ENCODE data around the gene CHD9NB.
A peak's percentile ranks its signal among the peaks of the same experiment; 100 is the strongest.

Gene CHD9NB

GRCh38 chr16:53091466-53092211 lies 38.9 kb upstream of the CHD9NB start:
- ATAC-seq: peak; percentile 77
- TF ChIP-seq GLIS3 (CRISPR knock-in tag; IDR thresholded peaks at IDR 0.05): no peak
- no peak for TF ChIP-seq OSR1 (CRISPR knock-in tag; IDR thresholded peaks at IDR 0.05)
- no peak for TF ChIP-seq TCF4 (CRISPR knock-in tag; IDR thresholded peaks at IDR 0.05; ENCODE audit: borderline replicate concordance)
- no peak for TF ChIP-seq ZNF70 (CRISPR knock-in tag; IDR thresholded peaks at IDR 0.05)
- TF ChIP-seq, protein P1, sequence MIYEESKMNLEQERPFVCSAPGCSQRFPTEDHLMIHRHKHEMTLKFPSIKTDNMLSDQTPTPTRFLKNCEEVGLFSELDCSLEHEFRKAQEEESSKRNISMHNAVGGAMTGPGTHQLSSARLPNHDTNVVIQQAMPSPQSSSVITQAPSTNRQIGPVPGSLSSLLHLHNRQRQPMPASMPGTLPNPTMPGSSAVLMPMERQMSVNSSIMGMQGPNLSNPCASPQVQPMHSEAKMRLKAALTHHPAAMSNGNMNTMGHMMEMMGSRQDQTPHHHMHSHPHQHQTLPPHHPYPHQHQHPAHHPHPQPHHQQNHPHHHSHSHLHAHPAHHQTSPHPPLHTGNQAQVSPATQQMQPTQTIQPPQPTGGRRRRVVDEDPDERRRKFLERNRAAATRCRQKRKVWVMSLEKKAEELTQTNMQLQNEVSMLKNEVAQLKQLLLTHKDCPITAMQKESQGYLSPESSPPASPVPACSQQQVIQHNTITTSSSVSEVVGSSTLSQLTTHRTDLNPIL (CRISPR knock-in tag; IDR thresholded peaks at IDR 0.05; ENCODE audit: low read depth): no peak
- TF ChIP-seq PPARA (CRISPR knock-in tag; IDR thresholded peaks at IDR 0.05; ENCODE audit: borderline replicate concordance): no peak
- no peak for TF ChIP-seq ZNF565 (CRISPR knock-in tag; conservative IDR thresholded peaks at IDR 0.05; ENCODE audit: low read depth)
- no peak for TF ChIP-seq CSDC2 (CRISPR knock-in tag; IDR thresholded peaks at IDR 0.05)
- no peak for TF ChIP-seq POU6F1 (CRISPR knock-in tag; IDR thresholded peaks at IDR 0.05; ENCODE audit: borderline replicate concordance, low read depth)
- no peak for TF ChIP-seq ZFP3 (CRISPR knock-in tag; IDR thresholded peaks at IDR 0.05)
- TF ChIP-seq ISL1 (CRISPR knock-in tag; IDR thresholded peaks at IDR 0.05): no peak
- no peak for TF ChIP-seq ZFP30 (CRISPR knock-in tag; IDR thresholded peaks at IDR 0.05)
- no peak for TF ChIP-seq BACH2 (CRISPR knock-in tag; IDR thresholded peaks at IDR 0.05; ENCODE audit: borderline replicate concordance)
- no peak for TF ChIP-seq ESRRG (CRISPR knock-in tag; IDR thresholded peaks at IDR 0.05)
- no peak for TF ChIP-seq RARB (CRISPR knock-in tag; IDR thresholded peaks at IDR 0.05)
- no peak for TF ChIP-seq CSRNP3 (CRISPR knock-in tag; IDR thresholded peaks at IDR 0.05)

DNA sequence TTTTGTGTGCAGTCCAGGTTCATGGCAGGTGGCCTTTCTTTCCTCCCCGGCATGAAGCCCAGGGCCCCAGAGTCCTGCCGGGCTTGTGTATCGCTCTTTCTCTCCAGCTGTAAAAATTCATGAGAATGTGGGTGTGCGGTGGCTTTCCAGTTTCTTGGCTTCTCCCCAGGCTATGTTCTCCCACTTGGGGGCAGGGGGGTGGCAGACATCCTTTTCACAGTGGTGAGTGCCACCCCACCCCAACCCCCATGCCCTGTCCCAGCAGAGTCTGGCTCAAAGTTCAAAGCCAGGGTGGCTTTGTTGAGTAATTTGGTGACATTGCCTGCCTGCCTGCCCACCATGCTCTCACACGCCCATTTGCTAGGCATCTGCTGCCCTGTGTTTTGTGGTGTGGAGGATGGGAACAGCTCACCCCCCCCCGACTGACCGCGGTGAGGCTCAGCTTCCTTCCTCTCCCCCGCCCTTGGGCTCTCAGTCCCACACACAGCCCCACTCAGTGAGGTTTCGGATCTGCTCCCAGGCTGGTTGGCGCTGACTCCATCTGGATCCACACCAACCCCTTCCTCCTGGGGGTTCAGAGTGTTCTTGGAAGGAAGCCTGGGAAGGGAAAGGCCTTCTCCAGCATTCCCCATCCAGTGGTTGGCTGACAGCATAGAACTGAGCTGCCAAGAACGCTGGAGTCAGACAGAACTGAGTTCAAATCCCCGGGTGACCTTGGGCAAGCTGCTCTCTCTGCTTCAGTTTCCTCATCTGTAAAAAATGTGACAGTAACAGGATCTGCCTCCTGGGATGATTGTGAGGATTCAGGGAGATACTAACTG lies 38.1 kb upstream of the CHD9NB start:
- ATAC-seq: peak; percentile 78
- TF ChIP-seq ZFP30 (CRISPR knock-in tag; IDR thresholded peaks at IDR 0.05) (no peak), TCF4 (CRISPR knock-in tag; IDR thresholded peaks at IDR 0.05; ENCODE audit: borderline replicate concordance) (no peak)

DNA sequence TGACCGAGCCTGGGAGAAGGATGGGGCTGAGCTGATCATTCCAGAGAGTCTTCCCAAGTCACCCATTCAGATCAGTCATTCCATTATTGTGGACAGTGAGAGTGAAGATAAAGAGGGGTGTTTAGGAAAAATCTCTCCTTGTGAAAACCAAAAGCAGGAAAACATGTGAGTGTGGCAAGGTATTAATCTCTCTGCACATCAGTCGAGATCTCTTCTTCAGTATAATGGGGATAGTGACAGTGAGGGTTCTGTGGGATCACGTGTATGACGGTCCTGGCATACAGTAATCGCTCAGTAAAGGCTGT lies 37.5 kb upstream of the CHD9NB start:
- no peak for TF ChIP-seq TCF4 (CRISPR knock-in tag; IDR thresholded peaks at IDR 0.05; ENCODE audit: borderline replicate concordance)
- no peak for TF ChIP-seq ZNF565 (CRISPR knock-in tag; conservative IDR thresholded peaks at IDR 0.05; ENCODE audit: low read depth)
- TF ChIP-seq PATZ1 (CRISPR knock-in tag; IDR thresholded peaks at IDR 0.05; ENCODE audit: borderline replicate concordance): no peak
- no peak for TF ChIP-seq OSR1 (CRISPR knock-in tag; IDR thresholded peaks at IDR 0.05)
- no peak for TF ChIP-seq SNAI2 (CRISPR knock-in tag; IDR thresholded peaks at IDR 0.05)
- no peak for TF ChIP-seq ZFP30 (CRISPR knock-in tag; IDR thresholded peaks at IDR 0.05)
- TF ChIP-seq ZFP3 (CRISPR knock-in tag; IDR thresholded peaks at IDR 0.05): no peak
- TF ChIP-seq ESRRG (CRISPR knock-in tag; IDR thresholded peaks at IDR 0.05): no peak
- TF ChIP-seq PPARA (CRISPR knock-in tag; IDR thresholded peaks at IDR 0.05; ENCODE audit: borderline replicate concordance): no peak
- TF ChIP-seq, protein P1 (CRISPR knock-in tag; IDR thresholded peaks at IDR 0.05; ENCODE audit: low read depth): no peak
- ATAC-seq: no peak

Measured in SK-N-SH treated with all-trans-retinoic acid at 6 μM for 48 hours (cell line).